ENCODE results near the gene SLC9A7. TPM values are rescaled to one million over a fixed set of nuclear protein-coding genes. Genes with fewer than 3 reads are reported as not detected.

SLC9A7 gene
- total RNA-seq, 1 experiment from 2014 or later: 8.8 TPM

DNA sequence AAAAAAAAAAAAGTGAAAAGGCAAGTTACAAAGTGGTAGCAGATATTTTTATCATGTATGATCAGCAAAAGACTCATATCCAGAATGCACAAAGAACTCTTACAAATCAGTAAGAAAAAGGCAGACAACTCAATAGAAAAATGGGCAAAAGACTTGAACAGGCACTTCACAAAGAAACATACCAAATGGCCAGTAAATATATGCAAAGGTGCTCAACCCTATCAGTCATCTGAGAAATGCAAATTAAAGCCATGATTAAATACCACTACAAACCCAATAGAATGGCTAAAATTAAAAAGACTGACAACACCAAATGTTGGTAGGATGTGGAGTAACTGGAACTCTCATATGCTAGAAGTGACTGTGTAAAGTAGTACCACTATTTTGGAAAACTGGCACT is 140.0 kb downstream of the SLC9A7 start:
- no peak for DNase-seq (ENCODE audit: extremely low read depth, low read depth)

DNA sequence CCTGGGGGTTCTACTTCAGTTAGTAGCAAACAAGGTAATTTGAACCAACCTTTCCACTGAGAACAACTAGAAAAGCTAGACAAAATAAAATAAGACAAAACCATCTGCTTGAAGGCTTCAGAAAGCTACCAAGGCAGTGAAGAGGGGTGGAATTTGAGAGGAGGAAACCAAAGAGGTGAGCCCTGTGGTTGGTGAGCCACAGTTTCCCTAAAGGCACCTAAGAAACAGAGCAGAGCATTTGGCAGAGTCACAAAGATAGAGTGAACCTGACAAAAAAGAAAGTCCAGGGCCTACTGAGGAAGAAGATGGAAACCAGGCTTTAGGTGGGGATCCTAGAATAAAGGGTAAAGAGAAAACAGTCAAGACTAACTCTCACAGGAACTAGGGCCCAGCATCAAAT is 141.0 kb downstream of the SLC9A7 start:
- DNase-seq (ENCODE audit: extremely low read depth, low read depth): no peak

- DNase-seq (ENCODE audit: extremely low read depth, low read depth): no peak
Observed at GRCh38 chrX:46611658-46612362, 147.1 kb downstream of the SLC9A7 start.

DNA sequence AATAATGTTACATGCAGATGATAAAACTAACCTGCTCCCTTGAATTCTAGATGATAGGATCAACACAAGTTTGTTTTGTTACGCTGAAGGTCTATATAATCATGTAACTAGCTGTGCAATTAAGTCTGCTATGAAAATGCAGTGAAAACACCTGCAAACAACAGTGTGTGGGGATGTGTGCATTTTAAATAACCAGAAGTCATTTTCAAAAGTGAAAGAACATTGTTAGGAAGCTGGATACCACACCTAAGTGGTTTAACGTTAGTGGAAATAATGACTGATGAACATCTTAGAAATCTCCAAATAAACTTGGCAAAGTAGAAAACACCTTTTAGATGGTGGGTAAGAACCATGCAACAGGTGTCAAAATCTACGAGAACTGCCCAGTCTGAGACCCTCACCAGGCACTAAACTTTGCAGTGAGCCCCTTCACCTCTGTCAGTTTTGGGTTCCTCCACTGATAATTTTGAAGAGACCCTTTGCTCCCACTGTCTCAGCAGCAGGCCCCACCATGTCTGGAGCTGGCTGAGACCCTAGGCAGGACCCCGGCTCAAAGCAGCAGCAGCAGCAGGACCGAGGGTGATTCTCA is 148.8 kb downstream of the SLC9A7 start:
- no peak for DNase-seq (ENCODE audit: extremely low read depth, low read depth)

DNA sequence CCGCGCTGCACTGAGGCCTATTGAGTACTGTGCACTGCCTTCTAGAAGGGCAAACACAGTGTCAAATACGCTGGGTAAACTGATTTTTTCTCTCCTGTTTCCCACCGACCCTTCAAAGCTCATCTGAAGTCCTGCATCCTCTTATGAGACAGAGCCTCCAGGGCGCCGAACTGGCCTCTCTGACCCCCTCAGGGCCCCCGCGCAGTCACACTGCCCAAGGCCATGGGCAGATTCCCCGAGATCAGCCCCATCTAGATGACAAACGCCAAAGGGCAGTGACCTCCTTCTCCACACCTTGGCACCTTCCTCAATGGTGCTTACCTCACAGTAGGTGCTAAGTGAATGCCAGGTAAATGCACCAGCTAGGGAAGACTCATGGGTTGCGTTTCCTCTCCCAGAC is 151.0 kb downstream of the SLC9A7 start:
- no peak for DNase-seq (ENCODE audit: extremely low read depth, low read depth)

DNA sequence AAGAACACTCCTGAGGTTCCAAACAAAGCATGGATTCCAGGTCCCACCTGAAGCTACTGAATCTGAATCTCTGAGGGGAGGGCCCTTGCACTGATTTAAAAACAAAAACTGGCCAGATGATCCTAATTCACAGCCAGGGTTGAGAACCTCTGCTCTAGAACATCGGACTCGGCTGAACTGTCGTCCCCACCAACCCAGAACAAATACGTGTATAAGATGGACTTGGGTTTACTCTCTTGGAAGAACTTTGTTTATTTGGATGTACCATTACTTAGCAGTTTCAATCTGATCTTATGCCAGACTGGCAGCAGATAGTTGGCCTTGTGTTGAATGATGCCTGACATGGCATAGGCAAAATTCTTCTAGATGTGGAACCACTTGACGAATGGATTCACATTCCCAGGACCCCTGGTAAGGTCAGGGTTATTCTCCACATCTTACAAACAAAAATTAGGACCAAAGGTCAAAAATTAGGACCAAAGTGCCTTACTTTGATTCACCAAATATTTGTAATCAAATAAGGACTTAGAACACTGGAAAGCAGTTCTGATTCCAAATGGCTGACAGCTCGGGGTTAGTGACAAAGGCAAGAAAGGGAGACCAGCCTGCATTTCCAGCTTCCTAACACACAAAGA is 156.3 kb downstream of the SLC9A7 start:
- no peak for DNase-seq (ENCODE audit: extremely low read depth, low read depth)

DNA sequence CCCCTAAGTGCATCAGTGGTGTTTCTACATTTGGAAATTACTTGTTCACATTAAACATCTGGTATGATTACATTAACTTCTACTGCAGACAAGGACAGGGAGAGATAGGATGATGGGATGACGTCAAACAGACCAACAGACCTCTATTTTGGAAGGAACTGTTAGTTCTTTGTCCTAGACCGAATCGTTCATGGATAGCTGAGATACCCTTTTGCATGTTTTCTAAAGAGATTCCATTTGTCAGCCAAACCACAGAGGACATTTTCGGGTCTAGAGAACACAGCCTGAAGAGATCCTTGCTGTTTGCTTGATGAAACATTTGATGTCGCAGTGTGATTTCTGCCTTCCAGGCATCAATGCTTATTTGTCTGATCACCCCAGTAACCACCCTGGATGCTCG is 157.6 kb downstream of the SLC9A7 start:
- no peak for DNase-seq (ENCODE audit: extremely low read depth, low read depth)

DNA sequence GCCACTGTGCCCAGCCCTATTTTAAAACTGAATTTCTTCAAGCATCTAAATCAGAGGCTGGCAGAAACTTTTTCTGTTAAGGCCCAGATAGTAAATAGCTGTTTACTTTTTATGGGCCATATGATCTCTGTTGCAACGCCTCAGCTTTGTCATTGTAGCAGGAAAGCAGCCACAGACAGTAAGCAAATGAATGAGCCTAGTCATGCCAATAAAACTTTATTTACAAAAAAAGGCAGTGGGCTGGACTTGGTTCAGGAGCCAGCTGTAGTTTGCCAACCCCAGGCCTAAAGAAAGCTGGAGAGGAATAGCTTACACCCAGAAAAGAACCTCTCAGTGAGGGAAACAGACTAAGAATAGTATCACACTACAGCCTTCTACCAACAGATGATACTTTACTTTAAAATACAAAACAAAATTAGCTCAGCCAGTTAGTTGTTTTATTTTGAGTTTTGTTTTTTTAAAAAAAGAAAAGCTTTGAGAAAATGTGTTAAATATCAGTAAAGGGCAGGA is 159.8 kb downstream of the SLC9A7 start:
- DNase-seq (ENCODE audit: extremely low read depth, low read depth): no peak

GRCh38 chrX:46597771-46598170 is 161.1 kb downstream of the SLC9A7 start:
- no peak for DNase-seq (ENCODE audit: extremely low read depth, low read depth)

- no peak for DNase-seq (ENCODE audit: extremely low read depth, low read depth)
Observed at GRCh38 chrX:46597208-46597607, 161.7 kb downstream of the SLC9A7 start.

DNA sequence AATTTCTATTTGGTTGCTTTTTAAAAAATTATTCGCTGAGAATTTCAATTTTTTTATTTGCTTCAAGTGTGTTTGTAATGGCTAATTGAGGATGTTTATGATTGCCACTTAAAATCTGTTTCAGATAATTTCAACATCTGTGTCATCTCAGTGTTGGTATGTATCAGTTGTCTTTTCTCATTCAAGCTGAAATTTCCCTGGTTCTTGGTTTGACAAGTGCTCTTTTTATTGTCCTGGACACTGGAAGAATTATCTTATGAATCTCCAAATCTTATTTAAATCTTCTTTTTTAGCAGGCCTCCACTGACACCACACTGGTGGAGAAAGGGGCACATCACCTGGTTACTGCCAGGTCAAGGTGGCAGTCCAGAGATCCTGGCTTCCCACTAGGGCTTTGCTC is 163.8 kb downstream of the SLC9A7 start:
- no peak for DNase-seq (ENCODE audit: extremely low read depth, low read depth)

GRCh38 chrX:46589977-46590723 is 168.8 kb downstream of the SLC9A7 start:
- no peak for DNase-seq (ENCODE audit: extremely low read depth, low read depth)

GRCh38 chrX:46588263-46588662 is 170.7 kb downstream of the SLC9A7 start:
- no peak for DNase-seq (ENCODE audit: extremely low read depth, low read depth)

- DNase-seq (ENCODE audit: extremely low read depth, low read depth): no peak
Observed at GRCh38 chrX:46587753-46588171, 171.2 kb downstream of the SLC9A7 start.

DNA sequence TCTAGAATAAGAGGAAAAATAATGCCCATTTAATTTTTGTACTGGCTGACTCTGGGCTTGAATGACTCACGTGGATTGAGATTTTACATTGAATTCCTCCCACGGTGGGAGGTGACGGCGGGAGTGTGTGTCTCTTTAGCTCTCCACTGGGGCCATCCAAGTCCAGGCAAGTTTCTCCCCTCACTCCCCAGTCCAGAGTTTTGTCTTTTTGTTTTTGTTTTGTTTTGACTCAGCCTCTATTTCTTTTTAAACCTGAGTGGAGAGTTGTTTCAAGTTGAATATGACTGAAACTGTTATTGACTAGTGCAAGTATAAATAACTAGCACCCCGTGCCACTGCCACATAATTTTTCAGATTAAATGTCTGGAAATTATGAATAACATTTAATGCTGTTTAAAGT is 171.8 kb downstream of the SLC9A7 start:
- no peak for DNase-seq (ENCODE audit: extremely low read depth, low read depth)

DNA sequence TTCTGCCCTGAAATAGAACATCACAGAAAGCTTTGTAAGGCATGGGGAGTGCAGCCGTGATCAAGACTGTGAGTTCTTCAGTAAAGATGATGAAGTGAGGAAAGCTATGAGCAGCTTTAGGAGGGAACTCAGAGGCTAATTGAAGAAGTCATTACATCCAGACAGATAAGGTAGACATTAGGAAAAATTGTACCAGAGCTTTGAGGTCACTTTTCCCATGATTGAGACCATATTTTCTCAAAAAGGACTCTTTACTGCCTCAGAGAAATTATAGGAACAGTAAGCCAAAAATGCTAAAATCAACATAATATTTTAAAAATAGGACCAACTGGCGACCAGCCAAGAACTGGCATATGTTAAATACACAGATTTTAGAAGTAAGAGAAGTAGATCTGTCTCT is 174.2 kb downstream of the SLC9A7 start:
- no peak for DNase-seq (ENCODE audit: extremely low read depth, low read depth)

- DNase-seq (ENCODE audit: extremely low read depth, low read depth): no peak
Observed at GRCh38 chrX:46582966-46583365, 176.0 kb downstream of the SLC9A7 start.

DNA sequence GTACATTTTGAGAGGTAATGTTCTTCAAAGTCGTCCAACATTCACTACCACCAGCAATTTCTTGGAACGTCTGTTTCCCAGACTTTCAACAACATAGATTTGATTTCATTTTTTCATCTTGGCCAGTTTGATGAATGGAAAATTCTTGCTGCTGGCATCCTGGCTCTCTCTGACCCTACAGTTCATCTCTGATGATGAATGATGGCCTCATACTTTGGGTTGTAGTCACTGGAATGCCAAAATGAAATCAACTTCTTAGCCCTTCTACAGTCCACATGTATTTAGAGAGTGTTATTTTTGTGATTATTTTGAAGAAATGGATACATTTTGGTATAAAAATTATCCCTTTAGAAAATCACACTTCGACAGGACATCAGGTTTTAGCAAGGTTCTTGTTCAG is 176.6 kb downstream of the SLC9A7 start:
- DNase-seq (ENCODE audit: extremely low read depth, low read depth): no peak

DNA sequence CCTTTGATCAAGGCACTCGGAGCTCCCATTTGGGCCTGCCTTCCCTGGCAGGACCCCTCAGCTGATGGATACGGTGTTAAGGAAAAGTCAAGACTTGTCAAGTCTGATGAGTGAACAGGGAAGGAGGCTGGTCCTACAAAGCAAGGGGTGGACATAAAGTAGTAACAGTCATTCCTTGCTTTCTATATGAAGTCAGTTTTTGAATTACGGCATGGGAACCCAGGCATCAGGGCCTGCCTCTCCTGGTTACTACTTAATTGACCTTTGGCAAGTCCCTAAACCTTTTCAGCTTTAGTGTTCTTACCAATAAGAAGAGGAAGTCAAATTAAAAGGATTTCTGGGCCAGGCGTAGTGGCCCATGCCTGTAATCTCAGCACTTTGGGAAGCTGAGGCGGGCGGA is 178.3 kb downstream of the SLC9A7 start:
- DNase-seq (ENCODE audit: extremely low read depth, low read depth): no peak

DNA sequence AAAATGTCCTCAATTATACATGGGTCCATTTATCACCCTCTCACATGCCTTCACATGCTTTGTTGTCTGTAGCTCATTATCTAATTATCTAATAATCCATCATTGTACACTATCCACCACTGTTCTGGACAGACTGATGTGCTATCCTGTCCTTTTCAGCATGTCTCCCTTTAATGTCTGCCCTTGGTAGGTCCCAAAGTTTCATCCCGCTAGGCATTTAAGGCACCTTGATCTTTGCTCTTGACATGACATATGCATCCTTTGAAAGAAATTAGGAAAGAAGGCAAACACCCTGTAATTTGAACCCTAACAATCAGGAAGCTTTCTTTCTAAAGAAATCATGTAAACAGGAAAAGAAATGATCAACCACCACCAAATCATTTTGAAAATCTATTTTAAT is 179.7 kb downstream of the SLC9A7 start:
- DNase-seq (ENCODE audit: extremely low read depth, low read depth): no peak
